ENCODE data around the gene SPATA22. TPM values are rescaled to one million over a fixed set of nuclear protein-coding genes. Genes with fewer than 3 reads are reported as not detected.
"Not testable (repeated sequence)": the region's sequence is repeated elsewhere in the genome, so short reads cannot be mapped to it uniquely, and the experiment has no call there.

Gene SPATA22
- total RNA-seq, 1 experiment from 2014 or later = not detected

DNA sequence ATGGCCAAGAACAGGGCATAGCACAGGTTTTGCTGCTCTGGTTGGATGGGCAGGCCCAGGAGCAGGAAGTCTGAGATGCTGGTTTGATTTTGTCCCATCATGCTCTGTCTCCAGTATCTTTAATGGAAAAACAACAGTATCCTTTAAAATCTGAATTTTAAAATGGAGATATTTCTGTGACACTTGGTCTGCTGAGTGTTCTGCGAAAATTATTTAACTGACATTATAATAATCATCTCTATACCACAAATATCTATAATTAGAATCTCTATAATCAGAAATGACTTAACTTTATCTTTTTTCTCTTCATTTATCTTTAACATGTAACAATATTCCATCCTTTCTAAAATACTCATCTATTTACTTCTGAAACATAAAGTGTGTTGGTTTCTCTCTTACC, 73.3 kb downstream of the SPATA22 start, which contains the start of gene OR1E1:
Gene OR1E1 (minus strand): TSS at position 101 of the 400 bp plus-strand sequence. CDS start 0 bp downstream, at position 101.
- no peak for DNase-seq (ENCODE audit: low spot score)
- POLR2A ChIA-PET (ENCODE audit: low non-redundant PET) = no interaction called here
- Histone ChIP-seq H3K4me1 (ENCODE audit: insufficient read depth, low read length, poor library complexity, severe bottlenecking) (no peaks in the 10 kb centered on the region), H3K27me3 (replicated peaks; ENCODE audit: insufficient read depth, low read depth, low read length, poor library complexity) (no peaks in the 10 kb centered on the region), H3K4me3 (ENCODE audit: low read depth, low read length, poor library complexity, severe bottlenecking) (no peak within 1 kb of the TSS), H3K9me3 (ENCODE audit: low read depth, low read length, poor library complexity, severe bottlenecking) (no peaks in the 10 kb centered on the region), H3K27ac (ENCODE audit: low read depth, low read length, poor library complexity, severe bottlenecking) (no peak within 1 kb of the TSS), H3K36me3 (ENCODE audit: insufficient read depth, low read length, poor library complexity, severe bottlenecking) (no peaks in the 10 kb centered on the region)
- TF ChIP-seq, protein P1, sequence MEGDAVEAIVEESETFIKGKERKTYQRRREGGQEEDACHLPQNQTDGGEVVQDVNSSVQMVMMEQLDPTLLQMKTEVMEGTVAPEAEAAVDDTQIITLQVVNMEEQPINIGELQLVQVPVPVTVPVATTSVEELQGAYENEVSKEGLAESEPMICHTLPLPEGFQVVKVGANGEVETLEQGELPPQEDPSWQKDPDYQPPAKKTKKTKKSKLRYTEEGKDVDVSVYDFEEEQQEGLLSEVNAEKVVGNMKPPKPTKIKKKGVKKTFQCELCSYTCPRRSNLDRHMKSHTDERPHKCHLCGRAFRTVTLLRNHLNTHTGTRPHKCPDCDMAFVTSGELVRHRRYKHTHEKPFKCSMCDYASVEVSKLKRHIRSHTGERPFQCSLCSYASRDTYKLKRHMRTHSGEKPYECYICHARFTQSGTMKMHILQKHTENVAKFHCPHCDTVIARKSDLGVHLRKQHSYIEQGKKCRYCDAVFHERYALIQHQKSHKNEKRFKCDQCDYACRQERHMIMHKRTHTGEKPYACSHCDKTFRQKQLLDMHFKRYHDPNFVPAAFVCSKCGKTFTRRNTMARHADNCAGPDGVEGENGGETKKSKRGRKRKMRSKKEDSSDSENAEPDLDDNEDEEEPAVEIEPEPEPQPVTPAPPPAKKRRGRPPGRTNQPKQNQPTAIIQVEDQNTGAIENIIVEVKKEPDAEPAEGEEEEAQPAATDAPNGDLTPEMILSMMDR (conservative IDR thresholded peaks at IDR 0.05; ENCODE audit: low read depth, low read length) = no peak
- TF ChIP-seq EZH2 (IDR thresholded peaks at IDR 0.05; ENCODE audit: borderline replicate concordance, low read depth, low read length, poor library complexity, severe bottlenecking) = no peak
- no TSS peak for BruUV-seq (replicated peaks)
- CTCF ChIA-PET = no interaction called here
- intact Hi-C loops (cut with micrococcal nuclease; ENCODE audit: unreplicated experiment) = no loop called here

DNA sequence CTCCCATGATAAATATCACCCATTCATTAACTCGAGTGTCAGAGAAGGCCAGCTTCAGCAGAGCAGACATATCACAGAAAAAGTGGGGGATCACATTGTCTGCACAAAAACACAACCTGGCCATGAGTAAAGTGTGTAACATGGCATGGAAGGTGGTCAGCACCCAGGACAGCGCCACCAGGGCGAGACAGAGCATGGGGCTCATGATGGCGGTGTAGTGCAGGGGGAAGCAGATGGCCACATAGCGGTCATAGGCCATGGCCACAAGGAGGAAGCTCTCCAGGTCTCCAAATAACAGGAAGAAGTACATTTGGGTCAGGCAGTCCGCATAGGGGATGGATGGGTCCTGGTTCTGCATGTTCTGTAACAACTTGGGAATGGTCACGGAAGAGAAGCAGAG, 73.8 kb downstream of the SPATA22 start:
- intact Hi-C loops (cut with micrococcal nuclease; ENCODE audit: unreplicated experiment); H3K4me3 ChIP-seq (ENCODE audit: low read depth, low read length, poor library complexity, severe bottlenecking); CTCF ChIA-PET; H3K27ac ChIP-seq (ENCODE audit: low read depth, low read length, poor library complexity, severe bottlenecking); BruUV-seq (replicated peaks); H3K4me1 ChIP-seq (ENCODE audit: insufficient read depth, low read length, poor library complexity, severe bottlenecking); H3K27me3 ChIP-seq (replicated peaks; ENCODE audit: insufficient read depth, low read depth, low read length, poor library complexity); H3K36me3 ChIP-seq (ENCODE audit: insufficient read depth, low read length, poor library complexity, severe bottlenecking); H3K9me3 ChIP-seq (ENCODE audit: low read depth, low read length, poor library complexity, severe bottlenecking); POLR2A ChIA-PET (ENCODE audit: low non-redundant PET); DNase-seq (ENCODE audit: low spot score): not testable (repeated sequence)

Other genes with a start within 250 kb of the SPATA22 start
- not detected in 2 replicates for gene OR3A1, start 173.5 kb downstream of the SPATA22 start, total RNA-seq (2021)
- not detected in 2 replicates for gene OR3A2, start 85.5 kb downstream of the SPATA22 start, total RNA-seq (2021)
- not detected in 2 replicates for gene OR1E1, start 73.4 kb downstream of the SPATA22 start, total RNA-seq (2021)
- gene OR3A3, start 60.4 kb downstream of the SPATA22 start, total RNA-seq (2021) = not detected in 2 replicates
- not detected in 2 replicates for gene OR1E2, start 38.0 kb downstream of the SPATA22 start, total RNA-seq (2021)
- not detected in 2 replicates for gene ASPA, start 4.2 kb upstream of the SPATA22 start, total RNA-seq (2021)
- gene TRPV3, start 86.0 kb upstream of the SPATA22 start, total RNA-seq (2021) = 0.13 and 0.24 TPM in 2 replicates
- 1.0 and 1.9 TPM in 2 replicates for gene TRPV1, start 137.6 kb upstream of the SPATA22 start, total RNA-seq (2021)
- gene SHPK, start 164.4 kb upstream of the SPATA22 start, total RNA-seq (2021) = 20.0 and 22.2 TPM in 2 replicates
- gene CTNS, start 164.9 kb upstream of the SPATA22 start, total RNA-seq (2021) = 12.6 and 14.3 TPM in 2 replicates
- 79.0 and 92.5 TPM in 2 replicates for gene TAX1BP3, start 196.8 kb upstream of the SPATA22 start, total RNA-seq (2021)
- 68.7 and 70.9 TPM in 2 replicates for gene EMC6, start 197.0 kb upstream of the SPATA22 start, total RNA-seq (2021)
- gene P2RX5, start 224.3 kb upstream of the SPATA22 start, total RNA-seq (2021) = 0.45 and 1.4 TPM in 2 replicates